ENCODE results near the gene DNAJA3. TPM values are rescaled to one million over a fixed set of nuclear protein-coding genes. Genes with fewer than 3 reads are reported as not detected.
"Not testable (repeated sequence)": the region's sequence is repeated elsewhere in the genome, so short reads cannot be mapped to it uniquely, and the experiment has no call there.

The DNAJA3 gene
- total RNA-seq, 3 donors from 2014 or later (not counting 1 experiment from before 2014, with no cell fraction given) = 22.1 to 34.2 (median 27.2) TPM

- Histone ChIP-seq H3K4me3 (ENCODE audit: low read length) (no peak overlapping the region), H3K27ac (ENCODE audit: low read length) (no peak overlapping the region), H3K36me3 (ENCODE audit: control insufficient read depth, insufficient read depth, low read length) (peaks cover 68% of the 10 kb centered on the region), H3K9me3 (ENCODE audit: control insufficient read depth, insufficient read depth, low read length) (no peaks in the 10 kb centered on the region), H3K4me1 (ENCODE audit: control insufficient read depth, insufficient read depth, low read length) (no peaks in the 10 kb centered on the region), H3K27me3 (ENCODE audit: control insufficient read depth, insufficient read depth, low read length) (no peaks in the 10 kb centered on the region)
- H3K4me3 Mint-ChIP-seq = no peak overlapping the region
- no peak overlapping the region for H3K27ac Mint-ChIP-seq
- peaks cover 5% of the 10 kb centered on the region in 2 donors for H3K4me1 Mint-ChIP-seq
- no peaks in the 10 kb centered on the region for H3K36me3 Mint-ChIP-seq
- no peaks in the 10 kb centered on the region for H3K27me3 Mint-ChIP-seq (ENCODE audit: low read depth in 2 of 2)
- TF ChIP-seq CTCF (IDR thresholded peaks at IDR 0.05) = no peak
- intact Hi-C loops (cut with micrococcal nuclease) = no loop called here
- WGBS (ENCODE audit: insufficient coverage) = 93% methylated on average over 25 of the region's 27 CpGs
- no peaks in the 10 kb centered on the region for H3K9me3 Mint-ChIP-seq
- peak in 1 of 3 donors; percentile 11 for ATAC-seq
- DNase-seq = no peak
These were observed 33.1 kb upstream of the DNAJA3 start for GRCh38 chr16:4392382-4393239.

GRCh38 chr16:4393240-4393600 lies 32.4 kb upstream of the DNAJA3 start:
- Mint-ChIP-seq H3K27ac (no peak overlapping the region), H3K36me3 (no peaks in the 10 kb centered on the region), H3K4me3 (no peak overlapping the region), H3K27me3 (ENCODE audit: low read depth in 2 of 2) (no peaks in the 10 kb centered on the region), H3K9me3 (no peaks in the 10 kb centered on the region), H3K4me1 (peaks cover 5% of the 10 kb centered on the region in 2 donors)
- H3K4me1 ChIP-seq (ENCODE audit: control insufficient read depth, insufficient read depth, low read length) = no peaks in the 10 kb centered on the region
- ATAC-seq (peak in 1 of 3 donors; percentile 2), DNase-seq (no peak)
- 95% methylated on average over 6 of the region's 6 CpGs for WGBS (ENCODE audit: insufficient coverage)
- no peaks in the 10 kb centered on the region for H3K9me3 ChIP-seq (ENCODE audit: control insufficient read depth, insufficient read depth, low read length)
- no peak overlapping the region for H3K4me3 ChIP-seq (ENCODE audit: low read length)
- peaks cover 65% of the 10 kb centered on the region for H3K36me3 ChIP-seq (ENCODE audit: control insufficient read depth, insufficient read depth, low read length)
- no peak overlapping the region for H3K27ac ChIP-seq (ENCODE audit: low read length)
- intact Hi-C loops (cut with micrococcal nuclease) = no loop called here
- no peaks in the 10 kb centered on the region for H3K27me3 ChIP-seq (ENCODE audit: control insufficient read depth, insufficient read depth, low read length)
- no peak for TF ChIP-seq CTCF (IDR thresholded peaks at IDR 0.05)

GRCh38 chr16:4393850-4394249 lies 31.8 kb upstream of the DNAJA3 start:
- peaks cover 63% of the 10 kb centered on the region for H3K36me3 ChIP-seq (ENCODE audit: control insufficient read depth, insufficient read depth, low read length)
- H3K27ac ChIP-seq (ENCODE audit: low read length); H3K27me3 Mint-ChIP-seq (ENCODE audit: low read depth in 2 of 2); H3K9me3 ChIP-seq (ENCODE audit: control insufficient read depth, insufficient read depth, low read length); ATAC-seq; DNase-seq; H3K4me1 Mint-ChIP-seq; H3K4me3 Mint-ChIP-seq; H3K36me3 Mint-ChIP-seq; H3K9me3 Mint-ChIP-seq; intact Hi-C loops (cut with micrococcal nuclease); H3K4me1 ChIP-seq (ENCODE audit: control insufficient read depth, insufficient read depth, low read length); H3K4me3 ChIP-seq (ENCODE audit: low read length); H3K27me3 ChIP-seq (ENCODE audit: control insufficient read depth, insufficient read depth, low read length): not testable (repeated sequence)
- 95% methylated on average over 14 of the region's 15 CpGs for WGBS (ENCODE audit: insufficient coverage)
- peak overlapping the region in 1 of 2 donors; percentile 57 for H3K27ac Mint-ChIP-seq

GRCh38 chr16:4395055-4395726 lies 30.5 kb upstream of the DNAJA3 start:
- H3K27me3 Mint-ChIP-seq (ENCODE audit: low read depth in 2 of 2) = no peaks in the 10 kb centered on the region
- peak in 1 of 3 donors; percentile 4 for ATAC-seq
- H3K27ac Mint-ChIP-seq = peak overlapping the region; percentile 25 to 40
- no peaks in the 10 kb centered on the region for H3K9me3 Mint-ChIP-seq
- peaks cover 14 to 17% of the 10 kb centered on the region in 2 donors for H3K4me1 Mint-ChIP-seq
- H3K9me3 ChIP-seq (ENCODE audit: control insufficient read depth, insufficient read depth, low read length) = no peaks in the 10 kb centered on the region
- 84% methylated on average over 9 of the region's 9 CpGs for WGBS (ENCODE audit: insufficient coverage)
- H3K27me3 ChIP-seq (ENCODE audit: control insufficient read depth, insufficient read depth, low read length) = no peaks in the 10 kb centered on the region
- no peak for TF ChIP-seq CTCF (IDR thresholded peaks at IDR 0.05)
- H3K4me1 ChIP-seq (ENCODE audit: control insufficient read depth, insufficient read depth, low read length) = no peaks in the 10 kb centered on the region
- H3K36me3 Mint-ChIP-seq = no peaks in the 10 kb centered on the region
- peaks cover 58% of the 10 kb centered on the region for H3K36me3 ChIP-seq (ENCODE audit: control insufficient read depth, insufficient read depth, low read length)
- intact Hi-C loops (cut with micrococcal nuclease) = no loop called here
- peak overlapping the region; percentile 1 for H3K4me3 Mint-ChIP-seq
- H3K4me3 ChIP-seq (ENCODE audit: low read length) = no peak overlapping the region
- DNase-seq = no peak
- no peak overlapping the region for H3K27ac ChIP-seq (ENCODE audit: low read length)
